Loucy (cell line): Measurements from ENCODE around the gene FLT1.

Source experiments
- H2AFZ ChIP-seq: fragments of 200-600 bp; sonication (generic); 2 replicates; pipeline ENCODE4 v1.6.0; 2016; ENCODE audit warnings: antibody characterized with exemption, mild to moderate bottlenecking, low read length, moderate library complexity
- H3F3A ChIP-seq: fragments of 200-600 bp; 2 replicates; pipeline ENCODE4 v1.6.0; 2016; ENCODE audit warnings: antibody characterized with exemption, low read depth, mild to moderate bottlenecking
- H3K27me3 ChIP-seq: fragments of 200-600 bp; sonication (generic); 2 replicates; pipeline ENCODE4 v1.6.1; 2014; ENCODE audit warnings: low read length, mild to moderate bottlenecking; ENCODE audit not compliant: insufficient read depth, poor library complexity, severe bottlenecking
- H3K36me3 ChIP-seq: fragments of 200-600 bp; sonication (generic); 2 replicates; pipeline ENCODE4 v1.6.1; 2016; ENCODE audit warnings: low read length; ENCODE audit not compliant: insufficient read depth
- H3K4me1 ChIP-seq: fragments of 200-600 bp; sonication (generic); 2 replicates; pipeline ENCODE4 v1.5.1; 2014; ENCODE audit warnings: low read length, mild to moderate bottlenecking; ENCODE audit not compliant: insufficient read depth, poor library complexity, severe bottlenecking
- H3K4me2 ChIP-seq: fragments of 200-600 bp; sonication (generic); 2 replicates; pipeline ENCODE4 v1.6.0; 2014; ENCODE audit warnings: antibody characterized with exemption, low read length, low read depth, mild to moderate bottlenecking; ENCODE audit not compliant: poor library complexity, severe bottlenecking
- H3K4me3 ChIP-seq: fragments of 200-600 bp; sonication (generic); 2 replicates; pipeline ENCODE4 v1.5.1; 2014; ENCODE audit warnings: low read length, mild to moderate bottlenecking, mixed read lengths; ENCODE audit not compliant: poor library complexity, severe bottlenecking
- H3K79me2 ChIP-seq: fragments of 200-600 bp; sonication (generic); 2 replicates; pipeline ENCODE4 v1.6.1; 2014; ENCODE audit warnings: low read length; ENCODE audit not compliant: insufficient read depth
- H3K9ac ChIP-seq: fragments of 200-600 bp; sonication (generic); 2 replicates; pipeline ENCODE4 v1.6.0; 2014; ENCODE audit warnings: mild to moderate bottlenecking, low read depth, low read length, moderate library complexity; ENCODE audit not compliant: poor library complexity, severe bottlenecking
- H3K9me2 ChIP-seq: fragments of 200-600 bp; sonication (generic); replicated peaks from 2 replicates; pipeline ENCODE4 v1.6.1; 2016; ENCODE audit warnings: low read depth, low read length, mixed read lengths
- H3K9me3 ChIP-seq: fragments of 200-600 bp; sonication (generic); 2 replicates; pipeline ENCODE4 v1.6.1; 2014; ENCODE audit warnings: mild to moderate bottlenecking, antibody characterized with exemption, low read length, low read depth; ENCODE audit not compliant: insufficient read depth
- H4K20me1 ChIP-seq: fragments of 200-600 bp; sonication (generic); 2 replicates; pipeline ENCODE4 v1.6.0; 2014; ENCODE audit warnings: antibody characterized with exemption, low read length, mild to moderate bottlenecking; ENCODE audit not compliant: insufficient read depth, poor library complexity, severe bottlenecking
- EZH2phosphoT487 ChIP-seq: fragments of 200-600 bp; IDR thresholded peaks from 2 replicates; pipeline ENCODE4 v1.6.1; 2018; ENCODE audit warnings: antibody characterized with exemption, mild to moderate bottlenecking, moderate library complexity, borderline replicate concordance
- TF ChIP-seq, protein P1 (sequence below): fragments of 200-600 bp; sonication (generic); conservative IDR thresholded peaks from 2 replicates; pipeline ENCODE4 v1.5.1; 2014; ENCODE audit warnings: mild to moderate bottlenecking, antibody characterized with exemption, low read length

Gene FLT1

DNA sequence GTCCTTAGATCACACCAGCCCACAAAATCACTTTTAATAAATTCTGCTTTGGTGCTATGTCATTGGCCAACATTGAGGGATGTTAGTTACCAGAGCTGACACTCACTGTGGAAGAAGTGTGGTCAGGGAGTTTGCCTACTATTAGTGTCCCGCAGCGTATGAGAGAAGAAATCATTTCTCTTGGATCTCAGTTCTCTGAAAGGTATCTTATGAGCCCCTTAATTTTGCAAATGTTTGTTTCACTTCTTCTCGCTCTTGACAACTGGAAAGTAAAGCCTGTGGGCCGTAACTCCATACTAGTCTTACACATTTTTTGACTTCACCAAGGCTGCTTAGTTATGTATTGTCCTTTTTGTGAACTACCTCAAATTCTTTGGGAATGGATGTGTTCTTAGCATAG lies 80.9 kb downstream of the FLT1 start:
- Histone ChIP-seq H4K20me1 (peaks cover 4% of the 10 kb centered on the region), H2AFZ (no peak overlapping the region), H3K27me3 (no peaks in the 10 kb centered on the region), H3K9me3 (no peaks in the 10 kb centered on the region), H3K9me2 (no peaks in the 10 kb centered on the region), H3K4me1 (peaks cover 46% of the 10 kb centered on the region), H3K79me2 (peaks cover 45% of the 10 kb centered on the region; the same call in 1 of the 2 replicates), H3K9ac (no peak overlapping the region), H3K4me2 (no peak overlapping the region), H3K4me3 (no peak overlapping the region), H3K36me3 (peaks cover 31% of the 10 kb centered on the region; the same call in 1 of the 2 replicates), H3F3A (peaks cover 5% of the 10 kb centered on the region; the same call in 1 of the 2 replicates)
- TF ChIP-seq EZH2phosphoT487, result no peak
- TF ChIP-seq, protein P1, sequence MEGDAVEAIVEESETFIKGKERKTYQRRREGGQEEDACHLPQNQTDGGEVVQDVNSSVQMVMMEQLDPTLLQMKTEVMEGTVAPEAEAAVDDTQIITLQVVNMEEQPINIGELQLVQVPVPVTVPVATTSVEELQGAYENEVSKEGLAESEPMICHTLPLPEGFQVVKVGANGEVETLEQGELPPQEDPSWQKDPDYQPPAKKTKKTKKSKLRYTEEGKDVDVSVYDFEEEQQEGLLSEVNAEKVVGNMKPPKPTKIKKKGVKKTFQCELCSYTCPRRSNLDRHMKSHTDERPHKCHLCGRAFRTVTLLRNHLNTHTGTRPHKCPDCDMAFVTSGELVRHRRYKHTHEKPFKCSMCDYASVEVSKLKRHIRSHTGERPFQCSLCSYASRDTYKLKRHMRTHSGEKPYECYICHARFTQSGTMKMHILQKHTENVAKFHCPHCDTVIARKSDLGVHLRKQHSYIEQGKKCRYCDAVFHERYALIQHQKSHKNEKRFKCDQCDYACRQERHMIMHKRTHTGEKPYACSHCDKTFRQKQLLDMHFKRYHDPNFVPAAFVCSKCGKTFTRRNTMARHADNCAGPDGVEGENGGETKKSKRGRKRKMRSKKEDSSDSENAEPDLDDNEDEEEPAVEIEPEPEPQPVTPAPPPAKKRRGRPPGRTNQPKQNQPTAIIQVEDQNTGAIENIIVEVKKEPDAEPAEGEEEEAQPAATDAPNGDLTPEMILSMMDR, result no peak

- H3K36me3 ChIP-seq, result peaks cover 27% of the 10 kb centered on the region; the same call in 1 of the 2 replicates
- H3K4me2 ChIP-seq, result no peak overlapping the region
- H3K4me1 ChIP-seq, result peaks cover 54% of the 10 kb centered on the region
- H3K79me2 ChIP-seq, result peaks cover 36% of the 10 kb centered on the region; the same call in 1 of the 2 replicates
- no peak overlapping the region for H3K9ac ChIP-seq
- H2AFZ ChIP-seq, result no peak overlapping the region
- TF ChIP-seq EZH2phosphoT487, result no peak
- TF ChIP-seq, protein P1, result no peak
- no peaks in the 10 kb centered on the region for H3K9me3 ChIP-seq
- H3K9me2 ChIP-seq, result no peaks in the 10 kb centered on the region
- no peaks in the 10 kb centered on the region for H3K27me3 ChIP-seq
- no peak overlapping the region for H3K4me3 ChIP-seq
- peaks cover 12% of the 10 kb centered on the region for H3F3A ChIP-seq
- H4K20me1 ChIP-seq, result peaks cover 4% of the 10 kb centered on the region
Observed at GRCh38 chr13:28412981-28413380, 81.9 kb downstream of the FLT1 start.

DNA sequence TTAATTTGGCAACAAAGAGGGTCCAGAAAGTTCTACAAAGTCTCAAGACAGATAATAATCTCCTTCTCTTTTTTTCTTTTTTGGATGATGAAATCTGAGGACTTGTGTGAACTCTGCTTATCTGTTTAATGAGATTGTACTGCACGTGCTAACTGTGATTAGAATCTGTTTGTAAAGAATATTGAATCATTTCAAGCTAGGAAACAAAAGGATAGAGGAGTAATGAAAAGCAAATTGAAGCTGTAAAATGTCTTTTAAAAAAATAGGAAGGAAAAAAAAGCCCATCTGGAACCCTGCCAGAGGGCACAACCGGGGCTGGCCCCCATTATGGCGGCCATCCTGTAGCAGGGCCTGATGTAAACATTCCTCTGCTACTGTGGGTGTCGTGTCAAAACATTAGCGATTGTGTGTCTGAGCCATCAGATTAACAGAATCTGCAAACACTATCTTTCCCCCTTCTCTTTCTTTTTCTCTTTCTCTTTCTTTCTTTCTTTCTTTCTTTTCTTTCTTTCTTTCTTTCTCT lies 83.0 kb downstream of the FLT1 start:
- H3K36me3 ChIP-seq, result peaks cover 24% of the 10 kb centered on the region; the same call in 1 of the 2 replicates
- H3K9ac ChIP-seq, result no peak overlapping the region
- H3K9me3 ChIP-seq, result no peaks in the 10 kb centered on the region
- no peak overlapping the region for H3K4me2 ChIP-seq
- peaks cover 8% of the 10 kb centered on the region for H4K20me1 ChIP-seq
- no peaks in the 10 kb centered on the region for H3K9me2 ChIP-seq
- no peak for TF ChIP-seq EZH2phosphoT487
- TF ChIP-seq, protein P1, result no peak
- peaks cover 64% of the 10 kb centered on the region for H3K4me1 ChIP-seq
- H3K27me3 ChIP-seq, result no peaks in the 10 kb centered on the region
- no peak overlapping the region for H2AFZ ChIP-seq
- peaks cover 28% of the 10 kb centered on the region; the same call in 1 of the 2 replicates for H3K79me2 ChIP-seq
- H3K4me3 ChIP-seq, result no peak overlapping the region
- peaks cover 18% of the 10 kb centered on the region for H3F3A ChIP-seq
